HFFc6 (cell line): ENCODE results near the gene KLHL35. TPM values are rescaled to one million over a fixed set of nuclear protein-coding genes. Genes with fewer than 3 reads are reported as not detected.

ENCODE experiments used
- DNase-seq: peaks from one replicate; pipeline ENCODE4 v3.0.0-alpha.2; 2018
- H3K27ac Mint-ChIP-seq: 2 replicates; pipeline ENCODE4 v1.8.0; 2020; ENCODE audit warnings: mild to moderate bottlenecking, mixed read lengths
- H3K27me3 Mint-ChIP-seq: 2 replicates; pipeline ENCODE4 v1.8.0; 2021; ENCODE audit warnings: mild to moderate bottlenecking, moderate library complexity, mixed read lengths; ENCODE audit not compliant: insufficient read depth
- H3K36me3 Mint-ChIP-seq: 2 replicates; pipeline ENCODE4 v1.8.0; 2021; ENCODE audit warnings: low read depth, mixed read lengths
- H3K4me1 Mint-ChIP-seq: 2 replicates; pipeline ENCODE4 v1.8.0; 2020; ENCODE audit warnings: low read depth, mixed read lengths
- H3K4me3 Mint-ChIP-seq: 2 replicates; pipeline ENCODE4 v1.8.0; 2020; ENCODE audit warnings: mild to moderate bottlenecking, moderate library complexity, mixed read lengths
- H3K9me3 Mint-ChIP-seq: 2 replicates; pipeline ENCODE4 v1.8.0; 2020; ENCODE audit warnings: mild to moderate bottlenecking, mixed read lengths
- total RNA-seq, 6 experiments: library from RNA; stranded (reverse); fragmentation: NEBNext Ultra II Directional; extraction: Animal tissue kit (Norgen Biotek cat#: 25700); gene quantifications; 2 replicates in 1 of 6; 3 replicates in 5 of 6; pipeline ENCODE4 v1.2.3, GENCODE V29; 2021
- TF ChIP-seq, protein P1 (sequence below): fragments of 200-600 bp; sonication (generic); IDR thresholded peaks from 2 replicates; pipeline ENCODE4 v1.5.0; 2021; ENCODE audit warnings: antibody characterized with exemption, mild to moderate bottlenecking

KLHL35 gene
- total RNA-seq, 6 experiments from 2014 or later, result not detected

DNA sequence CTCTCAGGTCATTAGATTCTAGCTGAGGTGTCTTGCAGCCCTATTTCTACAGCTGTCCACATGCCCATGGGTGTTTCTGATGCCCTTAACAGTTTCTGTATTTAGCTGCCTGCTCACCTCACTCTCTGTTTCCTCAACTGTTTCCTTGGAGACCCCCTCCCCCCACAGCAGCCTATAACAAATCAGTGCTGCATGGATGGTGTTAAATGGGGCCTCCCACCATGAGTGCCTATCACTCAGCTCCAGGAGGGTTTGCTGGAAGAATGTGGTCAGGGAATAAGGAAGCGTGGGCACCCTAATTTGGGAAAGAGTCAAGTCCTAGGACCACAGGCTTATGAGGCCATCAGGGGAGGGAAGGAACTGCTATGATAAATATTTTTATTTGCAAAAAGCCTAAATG lies 8.6 kb downstream of the KLHL35 start:
- peaks cover 3% of the 10 kb centered on the region for H3K36me3 Mint-ChIP-seq
- H3K27me3 Mint-ChIP-seq, result peaks cover 12% of the 10 kb centered on the region
- peaks cover 8% of the 10 kb centered on the region; the same call in 1 of the 2 replicates for H3K4me1 Mint-ChIP-seq
- no peak overlapping the region for H3K27ac Mint-ChIP-seq
- TF ChIP-seq, protein P1, sequence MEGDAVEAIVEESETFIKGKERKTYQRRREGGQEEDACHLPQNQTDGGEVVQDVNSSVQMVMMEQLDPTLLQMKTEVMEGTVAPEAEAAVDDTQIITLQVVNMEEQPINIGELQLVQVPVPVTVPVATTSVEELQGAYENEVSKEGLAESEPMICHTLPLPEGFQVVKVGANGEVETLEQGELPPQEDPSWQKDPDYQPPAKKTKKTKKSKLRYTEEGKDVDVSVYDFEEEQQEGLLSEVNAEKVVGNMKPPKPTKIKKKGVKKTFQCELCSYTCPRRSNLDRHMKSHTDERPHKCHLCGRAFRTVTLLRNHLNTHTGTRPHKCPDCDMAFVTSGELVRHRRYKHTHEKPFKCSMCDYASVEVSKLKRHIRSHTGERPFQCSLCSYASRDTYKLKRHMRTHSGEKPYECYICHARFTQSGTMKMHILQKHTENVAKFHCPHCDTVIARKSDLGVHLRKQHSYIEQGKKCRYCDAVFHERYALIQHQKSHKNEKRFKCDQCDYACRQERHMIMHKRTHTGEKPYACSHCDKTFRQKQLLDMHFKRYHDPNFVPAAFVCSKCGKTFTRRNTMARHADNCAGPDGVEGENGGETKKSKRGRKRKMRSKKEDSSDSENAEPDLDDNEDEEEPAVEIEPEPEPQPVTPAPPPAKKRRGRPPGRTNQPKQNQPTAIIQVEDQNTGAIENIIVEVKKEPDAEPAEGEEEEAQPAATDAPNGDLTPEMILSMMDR, result no peak
- peaks cover 3% of the 10 kb centered on the region for H3K9me3 Mint-ChIP-seq
- H3K4me3 Mint-ChIP-seq, result no peak overlapping the region
- DNase-seq, result no peak

DNA sequence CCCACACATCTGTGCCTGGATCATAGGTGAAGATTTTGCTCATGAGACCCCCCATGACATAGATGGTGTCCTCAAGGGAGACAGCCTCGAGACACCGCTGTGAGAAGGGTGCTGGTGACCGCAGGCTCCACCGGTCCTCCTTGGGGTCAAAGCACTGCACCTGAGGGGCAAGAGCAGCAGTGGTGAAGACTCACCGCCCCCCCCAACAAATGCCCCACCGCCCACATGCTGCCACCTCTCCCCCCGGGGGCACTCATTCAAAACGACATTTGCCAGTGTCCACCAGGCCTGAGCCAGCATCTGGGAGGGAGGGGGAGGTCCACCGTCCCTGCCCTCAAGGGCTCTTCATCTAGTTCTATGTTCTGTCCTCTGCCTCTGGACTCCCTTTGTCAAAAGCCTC lies 9.3 kb downstream of the KLHL35 start:
- Mint-ChIP-seq H3K4me1 (peaks cover 12% of the 10 kb centered on the region), H3K27ac (no peak overlapping the region), H3K27me3 (peaks cover 6% of the 10 kb centered on the region), H3K9me3 (no peaks in the 10 kb centered on the region), H3K36me3 (no peaks in the 10 kb centered on the region), H3K4me3 (no peak overlapping the region)
- TF ChIP-seq, protein P1, result no peak
- DNase-seq, result no peak

DNA sequence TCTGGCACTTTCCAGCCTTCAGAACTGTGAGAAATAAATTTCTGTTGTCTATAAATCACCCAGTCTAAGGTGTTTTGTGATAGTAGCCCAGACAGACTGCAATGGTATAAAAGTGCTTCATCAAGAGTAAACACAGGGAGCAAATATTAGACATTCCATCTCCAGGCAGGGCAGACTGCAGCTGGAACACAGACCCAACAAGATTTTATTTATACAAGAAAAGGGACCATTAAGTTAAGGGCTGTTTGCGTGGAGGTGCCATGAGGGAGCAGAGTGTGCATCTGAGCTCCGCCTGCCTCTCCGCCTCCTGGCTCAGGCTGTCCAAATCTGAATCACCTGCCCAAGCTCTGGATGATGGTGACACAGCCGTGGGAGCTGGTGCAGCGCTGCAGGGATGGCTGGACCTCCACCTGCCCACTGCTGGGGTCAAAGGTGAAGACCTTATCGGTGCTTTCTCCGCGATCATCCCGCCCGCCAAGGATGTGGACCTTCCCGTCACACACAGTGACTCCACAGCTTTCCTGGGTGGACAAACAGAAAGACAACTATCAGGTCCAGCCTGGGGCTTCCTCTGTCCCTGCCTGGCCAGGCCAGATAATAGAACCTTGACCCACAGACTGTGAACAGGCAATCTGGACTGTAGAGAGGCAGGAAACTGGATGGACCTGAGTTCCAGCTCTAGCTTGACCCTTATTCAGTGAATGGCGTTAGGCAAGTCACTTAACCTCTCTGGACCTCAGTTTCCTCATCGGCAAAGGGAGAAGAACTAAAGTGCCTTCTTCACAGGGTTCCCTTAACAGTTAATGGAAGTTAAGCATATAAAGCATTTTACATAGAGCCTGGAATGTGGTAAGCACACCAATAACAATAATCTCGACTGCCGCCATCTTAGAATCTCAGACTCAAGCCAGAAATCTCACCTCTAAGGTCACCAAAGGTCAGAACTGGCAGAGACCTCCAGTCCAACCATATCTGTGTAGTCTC lies 10.5 kb downstream of the KLHL35 start:
- Mint-ChIP-seq H3K36me3 (no peaks in the 10 kb centered on the region), H3K4me3 (no peak overlapping the region), H3K27me3 (no peaks in the 10 kb centered on the region; the same call in 1 of the 2 replicates), H3K27ac (no peak overlapping the region), H3K4me1 (peaks cover 23% of the 10 kb centered on the region), H3K9me3 (no peaks in the 10 kb centered on the region)
- no peak for DNase-seq
- TF ChIP-seq, protein P1, result no peak

DNA sequence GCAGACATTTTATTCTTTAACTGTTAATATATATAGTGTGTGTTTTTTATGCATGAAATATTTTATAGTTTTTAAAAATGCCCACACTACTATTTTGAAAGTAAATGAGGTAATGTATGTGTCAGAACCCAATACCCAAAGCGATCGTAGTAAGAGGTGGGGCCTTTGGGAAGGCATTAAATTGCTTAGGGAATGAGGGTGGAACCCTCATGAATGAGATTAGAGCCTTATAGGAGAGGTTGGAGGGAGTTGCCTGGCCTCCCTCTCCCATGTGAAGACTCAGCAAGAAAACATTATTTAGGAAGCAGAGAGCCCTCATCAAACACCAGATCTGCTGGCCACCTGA lies 11.1 kb downstream of the KLHL35 start:
- TF ChIP-seq, protein P1, result no peak
- Mint-ChIP-seq H3K4me1 (peaks cover 23% of the 10 kb centered on the region), H3K4me3 (no peak overlapping the region), H3K36me3 (no peaks in the 10 kb centered on the region), H3K27me3 (no peaks in the 10 kb centered on the region; the same call in 1 of the 2 replicates), H3K9me3 (no peaks in the 10 kb centered on the region), H3K27ac (no peak overlapping the region)
- DNase-seq, result no peak

DNA sequence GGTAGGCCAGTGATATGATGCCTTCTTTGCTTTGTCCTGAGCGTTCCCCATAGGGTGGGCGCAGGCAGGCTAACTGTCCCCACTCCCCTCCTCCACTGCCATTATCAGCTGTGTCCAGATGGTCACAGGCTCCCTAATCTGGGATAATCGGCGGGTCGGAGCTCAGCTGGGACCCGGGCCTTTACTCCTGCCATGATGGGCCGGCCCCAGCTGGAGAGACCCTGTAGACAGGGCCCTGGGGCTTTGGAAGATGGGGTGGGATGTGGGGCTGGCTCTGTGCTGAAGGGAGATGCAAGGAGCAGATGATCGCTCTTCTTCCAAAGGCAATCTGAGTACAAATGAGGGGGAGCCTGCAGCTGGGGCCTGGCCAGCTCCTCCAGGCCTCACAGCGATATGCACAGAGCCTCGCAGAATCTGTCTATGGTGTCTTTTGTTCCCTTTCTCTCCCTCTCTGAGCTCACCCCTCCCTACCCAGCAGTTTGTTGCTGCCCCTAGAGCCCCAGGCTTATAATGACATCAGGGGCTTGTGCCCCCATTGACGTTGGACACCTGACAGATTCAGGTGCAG lies 11.9 kb downstream of the KLHL35 start:
- TF ChIP-seq, protein P1, result no peak
- Mint-ChIP-seq H3K4me3 (no peak overlapping the region), H3K27ac (no peak overlapping the region), H3K36me3 (no peaks in the 10 kb centered on the region), H3K27me3 (no peaks in the 10 kb centered on the region; the same call in 1 of the 2 replicates), H3K9me3 (no peaks in the 10 kb centered on the region), H3K4me1 (peaks cover 23% of the 10 kb centered on the region)
- DNase-seq, result no peak
